ENCODE measurements around the gene CCDC102B.

- TF ChIP-seq POLR2AphosphoS5 (IDR thresholded peaks at IDR 0.05; ENCODE audit: low read depth, low read length) (no peak), POLR2A (IDR thresholded peaks at IDR 0.05; ENCODE audit: low read depth, low read length) (no peak)
Measured at GRCh38 chr18:68909579-68909978, 111.7 kb downstream of the CCDC102B start.

Measured in GM12892 (cell line).